Measurements from ENCODE around the gene MPZL1.

DNA sequence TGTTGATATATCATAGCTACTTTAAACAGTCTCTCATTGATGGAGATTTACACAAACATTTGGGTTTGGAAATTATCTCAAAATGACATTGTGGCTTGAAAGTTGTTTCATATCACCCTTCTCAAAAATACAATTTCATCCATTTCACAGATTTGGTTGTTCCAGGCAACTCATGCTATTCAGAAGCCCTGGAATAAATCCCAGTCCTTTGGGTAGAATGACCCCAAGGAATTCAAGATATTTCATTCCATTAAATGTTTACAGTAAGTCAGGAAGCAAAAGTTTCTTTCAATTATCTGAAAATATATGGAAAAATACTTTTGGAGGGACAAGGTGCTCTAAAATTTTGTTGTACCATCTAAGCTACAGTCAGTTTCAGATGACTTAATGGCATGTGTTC lies 27.1 kb downstream of the MPZL1 start:
- TF ChIP-seq, protein P1, sequence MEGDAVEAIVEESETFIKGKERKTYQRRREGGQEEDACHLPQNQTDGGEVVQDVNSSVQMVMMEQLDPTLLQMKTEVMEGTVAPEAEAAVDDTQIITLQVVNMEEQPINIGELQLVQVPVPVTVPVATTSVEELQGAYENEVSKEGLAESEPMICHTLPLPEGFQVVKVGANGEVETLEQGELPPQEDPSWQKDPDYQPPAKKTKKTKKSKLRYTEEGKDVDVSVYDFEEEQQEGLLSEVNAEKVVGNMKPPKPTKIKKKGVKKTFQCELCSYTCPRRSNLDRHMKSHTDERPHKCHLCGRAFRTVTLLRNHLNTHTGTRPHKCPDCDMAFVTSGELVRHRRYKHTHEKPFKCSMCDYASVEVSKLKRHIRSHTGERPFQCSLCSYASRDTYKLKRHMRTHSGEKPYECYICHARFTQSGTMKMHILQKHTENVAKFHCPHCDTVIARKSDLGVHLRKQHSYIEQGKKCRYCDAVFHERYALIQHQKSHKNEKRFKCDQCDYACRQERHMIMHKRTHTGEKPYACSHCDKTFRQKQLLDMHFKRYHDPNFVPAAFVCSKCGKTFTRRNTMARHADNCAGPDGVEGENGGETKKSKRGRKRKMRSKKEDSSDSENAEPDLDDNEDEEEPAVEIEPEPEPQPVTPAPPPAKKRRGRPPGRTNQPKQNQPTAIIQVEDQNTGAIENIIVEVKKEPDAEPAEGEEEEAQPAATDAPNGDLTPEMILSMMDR (IDR thresholded peaks at IDR 0.05), result no peak
- TF ChIP-seq ZBTB43 (CRISPR knock-in tag; IDR thresholded peaks at IDR 0.05), result no peak
- TF ChIP-seq, protein P2, sequence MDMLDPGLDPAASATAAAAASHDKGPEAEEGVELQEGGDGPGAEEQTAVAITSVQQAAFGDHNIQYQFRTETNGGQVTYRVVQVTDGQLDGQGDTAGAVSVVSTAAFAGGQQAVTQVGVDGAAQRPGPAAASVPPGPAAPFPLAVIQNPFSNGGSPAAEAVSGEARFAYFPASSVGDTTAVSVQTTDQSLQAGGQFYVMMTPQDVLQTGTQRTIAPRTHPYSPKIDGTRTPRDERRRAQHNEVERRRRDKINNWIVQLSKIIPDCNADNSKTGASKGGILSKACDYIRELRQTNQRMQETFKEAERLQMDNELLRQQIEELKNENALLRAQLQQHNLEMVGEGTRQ (CRISPR knock-in tag; IDR thresholded peaks at IDR 0.05), result no peak
- TF ChIP-seq, protein P3, sequence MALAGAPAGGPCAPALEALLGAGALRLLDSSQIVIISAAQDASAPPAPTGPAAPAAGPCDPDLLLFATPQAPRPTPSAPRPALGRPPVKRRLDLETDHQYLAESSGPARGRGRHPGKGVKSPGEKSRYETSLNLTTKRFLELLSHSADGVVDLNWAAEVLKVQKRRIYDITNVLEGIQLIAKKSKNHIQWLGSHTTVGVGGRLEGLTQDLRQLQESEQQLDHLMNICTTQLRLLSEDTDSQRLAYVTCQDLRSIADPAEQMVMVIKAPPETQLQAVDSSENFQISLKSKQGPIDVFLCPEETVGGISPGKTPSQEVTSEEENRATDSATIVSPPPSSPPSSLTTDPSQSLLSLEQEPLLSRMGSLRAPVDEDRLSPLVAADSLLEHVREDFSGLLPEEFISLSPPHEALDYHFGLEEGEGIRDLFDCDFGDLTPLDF (CRISPR knock-in tag; IDR thresholded peaks at IDR 0.05), result no peak
- TF ChIP-seq ELF4 (CRISPR knock-in tag; IDR thresholded peaks at IDR 0.05; ENCODE audit: low read depth), result no peak
- no peak for TF ChIP-seq CREM (CRISPR knock-in tag; IDR thresholded peaks at IDR 0.05)
- TF ChIP-seq ZBTB21 (CRISPR knock-in tag; IDR thresholded peaks at IDR 0.05; ENCODE audit: borderline replicate concordance), result no peak
- no peak for TF ChIP-seq ATF2 (CRISPR knock-in tag; IDR thresholded peaks at IDR 0.05; ENCODE audit: borderline replicate concordance, low read depth)
- no peak for TF ChIP-seq FOXJ3 (CRISPR knock-in tag; IDR thresholded peaks at IDR 0.05; ENCODE audit: borderline replicate concordance)
- no peak for TF ChIP-seq SP1 (CRISPR knock-in tag; conservative IDR thresholded peaks at IDR 0.05)
- TF ChIP-seq NR3C1 (CRISPR knock-in tag; conservative IDR thresholded peaks at IDR 0.05; ENCODE audit: low read depth), result no peak

Data from WTC11 (cell line).